HepG2 (cell line): Measurements from ENCODE around the gene TERB2. TPM values are rescaled to one million over a fixed set of nuclear protein-coding genes. Genes with fewer than 3 reads are reported as not detected.

Experiments used
- KMT2A ChIP-seq: sonication (generic); formaldehyde crosslinking; IDR thresholded peaks from 2 replicates; pipeline ENCODE4 v1.4.0; 2020; ENCODE audit warnings: missing genetic modification reagents
- MBNL3 ChIP-seq: fragments of 250-450 bp; sonication (Bioruptor Pico); conservative IDR thresholded peaks from 2 replicates; pipeline ENCODE4 v1.8.0; 2022; ENCODE audit warnings: mild to moderate bottlenecking, inconsistent platforms
- MIXL1 ChIP-seq: IDR thresholded peaks from 2 replicates; pipeline ENCODE4 v1.6.1; 2016
- NFKBIZ ChIP-seq: IDR thresholded peaks from 2 replicates; pipeline ENCODE4 v1.6.1; 2018; ENCODE audit warnings: missing genetic modification reagents, missing compliant biosample characterization
- SIX1 ChIP-seq: sonication (generic); formaldehyde crosslinking; IDR thresholded peaks from 2 replicates; pipeline ENCODE4 v1.4.0; 2020; ENCODE audit warnings: missing genetic modification reagents, borderline replicate concordance
- ZMYM3 ChIP-seq: sonication (generic); formaldehyde crosslinking; IDR thresholded peaks from 2 replicates; pipeline ENCODE4 v1.5.1; 2020; ENCODE audit warnings: mild to moderate bottlenecking, missing genetic modification reagents
- ZNF605 ChIP-seq: sonication (generic); formaldehyde crosslinking; IDR thresholded peaks from 2 replicates; pipeline ENCODE4 v1.8.0; 2022; ENCODE audit warnings: mild to moderate bottlenecking, missing genetic modification reagents
- ZNF619 ChIP-seq: sonication (generic); formaldehyde crosslinking; IDR thresholded peaks from 2 replicates; pipeline ENCODE4 v1.4.0; 2020; ENCODE audit warnings: mild to moderate bottlenecking, missing genetic modification reagents
- ZNF7 ChIP-seq: IDR thresholded peaks from 2 replicates; pipeline ENCODE4 v1.6.1; 2016; ENCODE audit warnings: missing biosample characterization, missing genetic modification reagents
- polyA plus RNA-seq, 8 experiments: library from polyadenylated mRNA; depleted of rRNA in 3 of 8; stranded (reverse) in 7 of 8; unstranded in 1 of 8; fragments of >200 nt; fragmentation: Illumina TruSeq in 4 of 8; extraction: Trizol in 4 of 8; gene quantifications; 2 replicates each; pipeline versions ENCODE4 v1.2.1 to v1.2.3, GENCODE V29; 2011 to 2016; ENCODE audit warnings: low read depth in 4 of 8, missing spikeins in 1 of 8, mixed read lengths in 1 of 8; ENCODE audit not compliant: insufficient read depth in 1 of 8
- total RNA-seq, 5 experiments: library from RNA; depleted of rRNA; stranded (reverse); fragments of >200 nt; fragmentation: Illumina TruSeq; extraction: Trizol; gene quantifications; 2 replicates each; pipeline ENCODE4 v1.2.3, GENCODE V29; 2016; ENCODE audit warnings: low read depth in 1 of 5
- TF ChIP-seq, protein P1 (sequence below): sonication (generic); formaldehyde crosslinking; IDR thresholded peaks from 2 replicates; pipeline ENCODE4 v1.5.1; 2020; ENCODE audit warnings: mild to moderate bottlenecking, missing genetic modification reagents, borderline replicate concordance
- TF ChIP-seq, protein P2 (sequence below): sonication (generic); formaldehyde crosslinking; IDR thresholded peaks from one replicate; pipeline ENCODE4 v1.5.1; 2020; ENCODE audit warnings: mild to moderate bottlenecking, missing genetic modification reagents; ENCODE audit errors: not compliant biosample characterization
- TF ChIP-seq, protein P3 (sequence below): sonication (generic); formaldehyde crosslinking; IDR thresholded peaks from 2 replicates; pipeline ENCODE4 v1.8.0; 2022; ENCODE audit warnings: mild to moderate bottlenecking, missing genetic modification reagents, moderate library complexity
- TF ChIP-seq, protein P4 (sequence below): sonication (generic); formaldehyde crosslinking; IDR thresholded peaks from 2 replicates; pipeline ENCODE4 v1.4.0; 2020; ENCODE audit warnings: mild to moderate bottlenecking, low read depth, missing genetic modification reagents

TERB2 gene
- total and polyA plus RNA-seq, 2 of the 13 experiments (the other 11 are each of a cell fraction or from before 2014, with no cell fraction given) = not detected

DNA sequence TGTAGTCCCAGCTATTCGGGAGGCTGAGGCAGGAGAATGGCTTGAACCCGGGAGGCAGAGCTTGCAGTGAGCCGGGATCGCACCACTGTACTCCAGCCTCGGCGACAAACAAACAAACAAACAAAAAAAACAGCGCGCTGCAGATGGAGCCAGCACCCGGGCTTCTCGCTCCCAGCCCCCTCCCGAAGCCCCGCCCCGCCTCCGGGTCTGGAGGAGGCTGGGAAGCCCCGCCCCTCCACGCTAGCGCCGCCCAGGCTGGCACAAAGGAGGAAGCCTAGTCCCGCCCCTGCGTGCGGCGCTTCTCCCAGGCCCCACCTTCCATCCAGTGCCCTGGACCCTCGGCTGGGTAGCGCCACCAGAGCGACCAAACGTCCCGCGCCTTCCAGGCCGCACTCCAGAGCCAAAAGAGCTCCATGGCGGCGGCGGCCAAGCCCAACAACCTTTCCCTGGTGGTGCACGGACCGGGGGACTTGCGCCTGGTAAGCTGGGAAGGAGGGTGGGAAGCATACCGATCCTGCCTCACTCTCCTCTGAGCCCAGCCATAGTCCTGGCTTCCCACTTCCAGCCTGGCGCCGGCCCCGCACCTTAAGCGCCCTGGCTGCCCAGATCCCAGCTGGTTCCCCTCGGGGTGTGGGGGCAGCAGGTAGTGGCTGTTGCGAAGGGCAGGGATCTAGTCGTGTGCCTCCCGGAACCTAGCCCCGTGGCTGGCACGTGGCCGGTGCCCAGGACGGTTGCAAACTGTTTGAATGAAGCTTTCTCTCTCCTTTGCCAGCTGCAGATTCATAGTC lies 66.6 kb downstream of the TERB2 start, which contains the start of gene SORD (continued):
- TF ChIP-seq MBNL3 (CRISPR knock-in tag) (no peak), ZNF605 (CRISPR knock-in tag) (peak; percentile 78), MIXL1 (CRISPR knock-in tag) (no peak), SIX1 (CRISPR knock-in tag) (no peak), ZNF619 (CRISPR knock-in tag) (no peak), NFKBIZ (peak; percentile 37; the same call in 1 of the 2 replicates), ZNF7 (CRISPR knock-in tag) (no peak), ZMYM3 (no peak), KMT2A (CRISPR knock-in tag) (peak; percentile 18; the same call in 1 of the 2 replicates)
- TF ChIP-seq, protein P1, sequence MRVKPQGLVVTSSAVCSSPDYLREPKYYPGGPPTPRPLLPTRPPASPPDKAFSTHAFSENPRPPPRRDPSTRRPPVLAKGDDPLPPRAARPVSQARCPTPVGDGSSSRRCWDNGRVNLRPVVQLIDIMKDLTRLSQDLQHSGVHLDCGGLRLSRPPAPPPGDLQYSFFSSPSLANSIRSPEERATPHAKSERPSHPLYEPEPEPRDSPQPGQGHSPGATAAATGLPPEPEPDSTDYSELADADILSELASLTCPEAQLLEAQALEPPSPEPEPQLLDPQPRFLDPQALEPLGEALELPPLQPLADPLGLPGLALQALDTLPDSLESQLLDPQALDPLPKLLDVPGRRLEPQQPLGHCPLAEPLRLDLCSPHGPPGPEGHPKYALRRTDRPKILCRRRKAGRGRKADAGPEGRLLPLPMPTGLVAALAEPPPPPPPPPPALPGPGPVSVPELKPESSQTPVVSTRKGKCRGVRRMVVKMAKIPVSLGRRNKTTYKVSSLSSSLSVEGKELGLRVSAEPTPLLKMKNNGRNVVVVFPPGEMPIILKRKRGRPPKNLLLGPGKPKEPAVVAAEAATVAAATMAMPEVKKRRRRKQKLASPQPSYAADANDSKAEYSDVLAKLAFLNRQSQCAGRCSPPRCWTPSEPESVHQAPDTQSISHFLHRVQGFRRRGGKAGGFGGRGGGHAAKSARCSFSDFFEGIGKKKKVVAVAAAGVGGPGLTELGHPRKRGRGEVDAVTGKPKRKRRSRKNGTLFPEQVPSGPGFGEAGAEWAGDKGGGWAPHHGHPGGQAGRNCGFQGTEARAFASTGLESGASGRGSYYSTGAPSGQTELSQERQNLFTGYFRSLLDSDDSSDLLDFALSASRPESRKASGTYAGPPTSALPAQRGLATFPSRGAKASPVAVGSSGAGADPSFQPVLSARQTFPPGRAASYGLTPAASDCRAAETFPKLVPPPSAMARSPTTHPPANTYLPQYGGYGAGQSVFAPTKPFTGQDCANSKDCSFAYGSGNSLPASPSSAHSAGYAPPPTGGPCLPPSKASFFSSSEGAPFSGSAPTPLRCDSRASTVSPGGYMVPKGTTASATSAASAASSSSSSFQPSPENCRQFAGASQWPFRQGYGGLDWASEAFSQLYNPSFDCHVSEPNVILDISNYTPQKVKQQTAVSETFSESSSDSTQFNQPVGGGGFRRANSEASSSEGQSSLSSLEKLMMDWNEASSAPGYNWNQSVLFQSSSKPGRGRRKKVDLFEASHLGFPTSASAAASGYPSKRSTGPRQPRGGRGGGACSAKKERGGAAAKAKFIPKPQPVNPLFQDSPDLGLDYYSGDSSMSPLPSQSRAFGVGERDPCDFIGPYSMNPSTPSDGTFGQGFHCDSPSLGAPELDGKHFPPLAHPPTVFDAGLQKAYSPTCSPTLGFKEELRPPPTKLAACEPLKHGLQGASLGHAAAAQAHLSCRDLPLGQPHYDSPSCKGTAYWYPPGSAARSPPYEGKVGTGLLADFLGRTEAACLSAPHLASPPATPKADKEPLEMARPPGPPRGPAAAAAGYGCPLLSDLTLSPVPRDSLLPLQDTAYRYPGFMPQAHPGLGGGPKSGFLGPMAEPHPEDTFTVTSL (CRISPR knock-in tag) = 0 out of 2 replicates have a peak, but pooled peaks have one; percentile 13
- TF ChIP-seq, protein P2, sequence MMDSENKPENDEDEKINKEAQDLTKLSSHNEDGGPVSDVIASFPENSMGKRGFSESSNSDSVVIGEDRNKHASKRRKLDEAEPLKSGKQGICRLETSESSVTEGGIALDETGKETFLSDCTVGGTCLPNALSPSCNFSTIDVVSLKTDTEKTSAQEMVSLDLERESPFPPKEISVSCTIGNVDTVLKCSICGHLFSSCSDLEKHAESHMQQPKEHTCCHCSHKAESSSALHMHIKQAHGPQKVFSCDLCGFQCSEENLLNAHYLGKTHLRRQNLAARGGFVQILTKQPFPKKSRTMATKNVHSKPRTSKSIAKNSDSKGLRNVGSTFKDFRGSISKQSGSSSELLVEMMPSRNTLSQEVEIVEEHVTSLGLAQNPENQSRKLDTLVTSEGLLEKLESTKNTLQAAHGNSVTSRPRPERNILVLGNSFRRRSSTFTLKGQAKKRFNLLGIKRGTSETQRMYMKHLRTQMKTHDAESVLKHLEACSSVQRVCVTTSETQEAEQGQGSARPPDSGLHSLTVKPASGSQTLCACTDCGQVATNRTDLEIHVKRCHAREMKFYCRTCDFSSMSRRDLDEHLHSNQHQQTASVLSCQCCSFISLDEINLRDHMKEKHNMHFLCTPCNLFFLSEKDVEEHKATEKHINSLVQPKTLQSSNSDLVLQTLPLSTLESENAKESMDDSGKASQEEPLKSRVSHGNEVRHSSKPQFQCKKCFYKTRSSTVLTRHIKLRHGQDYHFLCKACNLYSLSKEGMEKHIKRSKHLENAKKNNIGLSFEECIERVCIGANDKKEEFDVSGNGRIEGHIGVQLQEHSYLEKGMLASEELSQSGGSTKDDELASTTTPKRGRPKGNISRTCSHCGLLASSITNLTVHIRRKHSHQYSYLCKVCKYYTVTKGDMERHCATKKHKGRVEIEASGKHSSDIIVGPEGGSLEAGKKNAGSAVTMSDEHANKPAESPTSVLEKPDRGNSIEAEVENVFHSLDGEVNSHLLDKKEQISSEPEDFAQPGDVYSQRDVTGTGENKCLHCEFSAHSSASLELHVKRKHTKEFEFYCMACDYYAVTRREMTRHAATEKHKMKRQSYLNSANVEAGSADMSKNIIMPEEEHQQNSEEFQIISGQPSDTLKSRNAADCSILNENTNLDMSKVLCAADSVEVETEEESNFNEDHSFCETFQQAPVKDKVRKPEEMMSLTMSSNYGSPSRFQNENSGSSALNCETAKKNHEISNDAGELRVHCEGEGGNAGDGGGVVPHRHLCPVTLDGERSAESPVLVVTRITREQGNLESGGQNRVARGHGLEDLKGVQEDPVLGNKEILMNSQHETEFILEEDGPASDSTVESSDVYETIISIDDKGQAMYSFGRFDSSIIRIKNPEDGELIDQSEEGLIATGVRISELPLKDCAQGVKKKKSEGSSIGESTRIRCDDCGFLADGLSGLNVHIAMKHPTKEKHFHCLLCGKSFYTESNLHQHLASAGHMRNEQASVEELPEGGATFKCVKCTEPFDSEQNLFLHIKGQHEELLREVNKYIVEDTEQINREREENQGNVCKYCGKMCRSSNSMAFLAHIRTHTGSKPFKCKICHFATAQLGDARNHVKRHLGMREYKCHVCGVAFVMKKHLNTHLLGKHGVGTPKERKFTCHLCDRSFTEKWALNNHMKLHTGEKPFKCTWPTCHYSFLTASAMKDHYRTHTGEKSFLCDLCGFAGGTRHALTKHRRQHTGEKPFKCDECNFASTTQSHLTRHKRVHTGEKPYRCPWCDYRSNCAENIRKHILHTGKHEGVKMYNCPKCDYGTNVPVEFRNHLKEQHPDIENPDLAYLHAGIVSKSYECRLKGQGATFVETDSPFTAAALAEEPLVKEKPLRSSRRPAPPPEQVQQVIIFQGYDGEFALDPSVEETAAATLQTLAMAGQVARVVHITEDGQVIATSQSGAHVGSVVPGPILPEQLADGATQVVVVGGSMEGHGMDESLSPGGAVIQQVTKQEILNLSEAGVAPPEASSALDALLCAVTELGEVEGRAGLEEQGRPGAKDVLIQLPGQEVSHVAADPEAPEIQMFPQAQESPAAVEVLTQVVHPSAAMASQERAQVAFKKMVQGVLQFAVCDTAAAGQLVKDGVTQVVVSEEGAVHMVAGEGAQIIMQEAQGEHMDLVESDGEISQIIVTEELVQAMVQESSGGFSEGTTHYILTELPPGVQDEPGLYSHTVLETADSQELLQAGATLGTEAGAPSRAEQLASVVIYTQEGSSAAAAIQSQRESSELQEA = peak; percentile 40
- TF ChIP-seq, protein P3, sequence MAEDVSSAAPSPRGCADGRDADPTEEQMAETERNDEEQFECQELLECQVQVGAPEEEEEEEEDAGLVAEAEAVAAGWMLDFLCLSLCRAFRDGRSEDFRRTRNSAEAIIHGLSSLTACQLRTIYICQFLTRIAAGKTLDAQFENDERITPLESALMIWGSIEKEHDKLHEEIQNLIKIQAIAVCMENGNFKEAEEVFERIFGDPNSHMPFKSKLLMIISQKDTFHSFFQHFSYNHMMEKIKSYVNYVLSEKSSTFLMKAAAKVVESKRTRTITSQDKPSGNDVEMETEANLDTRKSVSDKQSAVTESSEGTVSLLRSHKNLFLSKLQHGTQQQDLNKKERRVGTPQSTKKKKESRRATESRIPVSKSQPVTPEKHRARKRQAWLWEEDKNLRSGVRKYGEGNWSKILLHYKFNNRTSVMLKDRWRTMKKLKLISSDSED (CRISPR knock-in tag) = no peak
- TF ChIP-seq, protein P4, sequence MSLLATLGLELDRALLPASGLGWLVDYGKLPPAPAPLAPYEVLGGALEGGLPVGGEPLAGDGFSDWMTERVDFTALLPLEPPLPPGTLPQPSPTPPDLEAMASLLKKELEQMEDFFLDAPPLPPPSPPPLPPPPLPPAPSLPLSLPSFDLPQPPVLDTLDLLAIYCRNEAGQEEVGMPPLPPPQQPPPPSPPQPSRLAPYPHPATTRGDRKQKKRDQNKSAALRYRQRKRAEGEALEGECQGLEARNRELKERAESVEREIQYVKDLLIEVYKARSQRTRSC = 0 out of 2 replicates have a peak, but pooled peaks have one; percentile 54
